Limb (tissue), 2 donors: ENCODE measurements around the gene PRKCE.
"Not testable (repeated sequence)": the region's sequence is repeated elsewhere in the genome, so short reads cannot be mapped to it uniquely, and the experiment has no call there.

Experiments
- DNase-seq, 2 donors: peaks; one replicate each; pipeline ENCODE4 v3.0.0-alpha.2; 2016; ENCODE audit errors: extremely low spot score in 2 of 2

Gene PRKCE

GRCh38 chr2:45696708-45697107 is 45.2 kb downstream of the PRKCE start:
- DNase-seq: no peak

- DNase-seq: no peak
Observed at GRCh38 chr2:45697190-45697589, 45.7 kb downstream of the PRKCE start.

- DNase-seq: no peak
Observed at GRCh38 chr2:45698554-45698953, 47.1 kb downstream of the PRKCE start.

GRCh38 chr2:45699032-45699658 is 47.7 kb downstream of the PRKCE start:
- no peak for DNase-seq

GRCh38 chr2:45700407-45701013 is 49.0 kb downstream of the PRKCE start:
- DNase-seq: no peak

GRCh38 chr2:45705233-45705632 is 53.8 kb downstream of the PRKCE start:
- no peak for DNase-seq

GRCh38 chr2:45706033-45706432 is 54.6 kb downstream of the PRKCE start:
- peak in 1 of 2 donors; percentile 34 for DNase-seq

- DNase-seq: peak in 1 of 2 donors; percentile 45
Observed at GRCh38 chr2:45707006-45707405, 55.5 kb downstream of the PRKCE start.

- no peak for DNase-seq
Observed at GRCh38 chr2:45707661-45708060, 56.2 kb downstream of the PRKCE start.

- DNase-seq: no peak
Observed at GRCh38 chr2:45708501-45708900, 57.0 kb downstream of the PRKCE start.

GRCh38 chr2:45709137-45709536 is 57.7 kb downstream of the PRKCE start:
- DNase-seq: no peak

GRCh38 chr2:45710468-45710867 is 59.0 kb downstream of the PRKCE start:
- DNase-seq: no peak

GRCh38 chr2:45711224-45711623 is 59.7 kb downstream of the PRKCE start:
- no peak for DNase-seq

- no peak for DNase-seq
Observed at GRCh38 chr2:45712570-45712969, 61.1 kb downstream of the PRKCE start.

- DNase-seq: no peak
Observed at GRCh38 chr2:45713136-45713535, 61.7 kb downstream of the PRKCE start.

- DNase-seq: no peak
Observed at GRCh38 chr2:45713591-45713990, 62.1 kb downstream of the PRKCE start.

- no peak for DNase-seq
Observed at GRCh38 chr2:45714679-45715078, 63.2 kb downstream of the PRKCE start.

- no peak for DNase-seq
Observed at GRCh38 chr2:45715601-45716379, 64.3 kb downstream of the PRKCE start.

GRCh38 chr2:45716432-45716831 is 65.0 kb downstream of the PRKCE start:
- DNase-seq: not testable (repeated sequence)

- DNase-seq: no peak
Observed at GRCh38 chr2:45716915-45717314, 65.4 kb downstream of the PRKCE start.

GRCh38 chr2:45720210-45720609 is 68.7 kb downstream of the PRKCE start:
- no peak for DNase-seq

- no peak for DNase-seq
Observed at GRCh38 chr2:45721150-45721549, 69.7 kb downstream of the PRKCE start.

GRCh38 chr2:45722477-45722876 is 71.0 kb downstream of the PRKCE start:
- DNase-seq: no peak
